ENCODE data around the gene NLRC3. TPM values are rescaled to one million over a fixed set of nuclear protein-coding genes. Genes with fewer than 3 reads are reported as not detected.

The NLRC3 gene
- total RNA-seq, 2 donors from 2014 or later: 0.11 to 0.18 TPM

DNA sequence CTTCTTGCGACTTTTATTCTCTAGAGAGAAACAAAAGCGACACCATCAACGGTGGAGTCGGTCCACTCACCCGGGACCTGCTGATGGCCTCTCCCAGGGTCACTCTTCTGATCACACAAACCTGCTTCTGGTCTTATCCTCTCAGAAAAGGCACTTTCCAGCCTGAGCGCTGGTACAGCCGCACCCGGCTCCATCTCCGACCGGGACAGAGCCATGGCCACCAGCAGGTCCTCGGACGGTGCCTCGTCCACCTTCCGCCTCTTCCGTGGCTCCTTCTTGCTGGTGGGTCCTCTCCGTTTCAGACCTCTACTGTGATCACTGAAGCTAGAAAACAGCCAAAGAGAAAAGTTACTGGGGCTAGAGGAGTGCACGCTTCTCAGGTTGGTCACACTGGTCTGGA lies 20.5 kb upstream of the NLRC3 start:
- Mint-ChIP-seq H3K4me1 (no peaks in the 10 kb centered on the region), H3K9me3 (peaks cover 31% of the 10 kb centered on the region), H3K27me3 (ENCODE audit: insufficient read depth) (no peaks in the 10 kb centered on the region), H3K4me3 (no peak overlapping the region), H3K36me3 (ENCODE audit: low read depth) (peaks cover 70% of the 10 kb centered on the region), H3K27ac (no peak overlapping the region)
- H3K4me3 ChIP-seq (ENCODE audit: low read length): no peak overlapping the region
- H3K27me3 ChIP-seq (ENCODE audit: control insufficient read depth, insufficient read depth, low read length, poor library complexity, severe bottlenecking): no peaks in the 10 kb centered on the region
- H3K36me3 ChIP-seq (ENCODE audit: control insufficient read depth, insufficient read depth, low read length): peaks cover 39% of the 10 kb centered on the region
- WGBS, 2 experiments (ENCODE audit: insufficient coverage in 1 of 2, insufficient read length in 1 of 2): 95 to 96% methylated on average over 12 to 17 of the region's 17 CpGs
- no peaks in the 10 kb centered on the region for H3K4me1 ChIP-seq (ENCODE audit: control insufficient read depth, insufficient read depth, low read length)
- DNase-seq: no peak
- H3K9ac ChIP-seq (ENCODE audit: extremely low read depth, low read length, poor library complexity, severe bottlenecking): no peak overlapping the region
- no peak overlapping the region for H3K27ac ChIP-seq (ENCODE audit: low read depth, low read length)
- H3K9me3 ChIP-seq (ENCODE audit: control insufficient read depth, low read length): peaks cover 28% of the 10 kb centered on the region
- TF ChIP-seq, protein P1, sequence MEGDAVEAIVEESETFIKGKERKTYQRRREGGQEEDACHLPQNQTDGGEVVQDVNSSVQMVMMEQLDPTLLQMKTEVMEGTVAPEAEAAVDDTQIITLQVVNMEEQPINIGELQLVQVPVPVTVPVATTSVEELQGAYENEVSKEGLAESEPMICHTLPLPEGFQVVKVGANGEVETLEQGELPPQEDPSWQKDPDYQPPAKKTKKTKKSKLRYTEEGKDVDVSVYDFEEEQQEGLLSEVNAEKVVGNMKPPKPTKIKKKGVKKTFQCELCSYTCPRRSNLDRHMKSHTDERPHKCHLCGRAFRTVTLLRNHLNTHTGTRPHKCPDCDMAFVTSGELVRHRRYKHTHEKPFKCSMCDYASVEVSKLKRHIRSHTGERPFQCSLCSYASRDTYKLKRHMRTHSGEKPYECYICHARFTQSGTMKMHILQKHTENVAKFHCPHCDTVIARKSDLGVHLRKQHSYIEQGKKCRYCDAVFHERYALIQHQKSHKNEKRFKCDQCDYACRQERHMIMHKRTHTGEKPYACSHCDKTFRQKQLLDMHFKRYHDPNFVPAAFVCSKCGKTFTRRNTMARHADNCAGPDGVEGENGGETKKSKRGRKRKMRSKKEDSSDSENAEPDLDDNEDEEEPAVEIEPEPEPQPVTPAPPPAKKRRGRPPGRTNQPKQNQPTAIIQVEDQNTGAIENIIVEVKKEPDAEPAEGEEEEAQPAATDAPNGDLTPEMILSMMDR (conservative IDR thresholded peaks at IDR 0.05): no peak

DNA sequence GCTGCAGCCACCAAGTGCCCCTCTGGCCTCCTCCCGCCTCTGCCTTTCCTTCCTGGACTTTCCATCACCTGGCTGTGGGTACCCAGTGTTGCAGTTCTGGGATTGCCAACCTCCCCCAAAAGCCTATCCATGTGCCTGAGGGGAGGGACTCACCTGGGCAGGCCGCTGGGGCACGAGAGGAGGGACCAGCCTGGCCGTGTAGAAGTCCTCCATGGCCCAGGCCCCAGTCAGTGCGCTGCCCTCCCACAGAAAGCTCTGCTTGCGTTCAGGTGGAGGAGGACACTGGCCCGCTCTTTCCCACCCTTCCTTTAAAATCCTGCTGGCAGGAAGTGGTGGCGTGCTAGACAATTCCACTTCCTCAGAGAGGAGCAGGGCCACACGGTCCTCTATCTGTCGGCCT lies 20.0 kb upstream of the NLRC3 start:
- no peak overlapping the region for H3K4me3 Mint-ChIP-seq
- TF ChIP-seq, protein P1 (conservative IDR thresholded peaks at IDR 0.05): no peak
- no peak overlapping the region for H3K27ac ChIP-seq (ENCODE audit: low read depth, low read length)
- peaks cover 65% of the 10 kb centered on the region for H3K36me3 Mint-ChIP-seq (ENCODE audit: low read depth)
- H3K4me1 Mint-ChIP-seq: no peaks in the 10 kb centered on the region
- H3K4me3 ChIP-seq (ENCODE audit: low read length): no peak overlapping the region
- no peaks in the 10 kb centered on the region for H3K4me1 ChIP-seq (ENCODE audit: control insufficient read depth, insufficient read depth, low read length)
- 95 to 99% methylated on average over 9 to 10 of the region's 10 CpGs for WGBS, 2 experiments (ENCODE audit: insufficient coverage in 1 of 2, insufficient read length in 1 of 2)
- no peaks in the 10 kb centered on the region for H3K27me3 ChIP-seq (ENCODE audit: control insufficient read depth, insufficient read depth, low read length, poor library complexity, severe bottlenecking)
- peaks cover 31% of the 10 kb centered on the region for H3K9me3 Mint-ChIP-seq
- DNase-seq: no peak
- peaks cover 34% of the 10 kb centered on the region for H3K36me3 ChIP-seq (ENCODE audit: control insufficient read depth, insufficient read depth, low read length)
- H3K9ac ChIP-seq (ENCODE audit: extremely low read depth, low read length, poor library complexity, severe bottlenecking): no peak overlapping the region
- H3K27ac Mint-ChIP-seq: no peak overlapping the region
- peaks cover 28% of the 10 kb centered on the region for H3K9me3 ChIP-seq (ENCODE audit: control insufficient read depth, low read length)
- H3K27me3 Mint-ChIP-seq (ENCODE audit: insufficient read depth): no peaks in the 10 kb centered on the region

DNA sequence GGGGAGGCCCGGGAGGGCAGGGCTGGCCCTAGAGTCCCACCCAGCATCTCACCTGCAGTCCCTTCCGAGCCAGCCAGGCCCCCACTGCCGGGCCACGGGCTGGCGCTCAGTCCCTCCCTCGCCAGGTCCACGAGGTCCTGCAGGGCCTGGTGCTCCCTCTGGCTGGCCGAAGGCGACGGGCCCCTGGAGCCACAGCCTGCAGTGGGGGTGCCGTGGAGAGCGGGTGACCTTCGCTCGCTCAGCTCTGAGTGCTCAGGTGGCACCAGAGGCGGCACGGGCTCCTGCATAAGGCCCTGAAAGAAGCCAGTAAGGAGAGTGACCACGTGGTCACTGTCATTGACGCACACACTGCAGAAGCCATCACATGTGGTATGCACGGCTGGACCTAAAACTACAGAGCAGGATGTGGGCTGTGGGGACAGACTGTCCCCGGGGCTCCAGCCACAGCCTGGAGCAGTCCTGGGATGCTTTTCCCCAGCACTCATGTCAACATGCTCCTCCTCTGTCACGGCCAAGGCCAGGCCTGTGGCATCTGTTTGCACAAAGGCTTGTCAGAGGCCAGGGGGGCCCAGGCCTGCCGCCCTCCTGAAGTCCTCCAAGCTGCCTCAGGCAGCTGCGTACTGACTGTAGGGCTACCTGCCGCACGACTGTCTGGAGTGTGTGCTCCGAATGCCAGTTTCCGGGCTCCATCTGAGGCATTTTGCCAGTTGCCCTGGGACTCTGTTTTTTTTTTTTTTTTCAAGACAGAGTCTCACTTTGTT lies 19.1 kb upstream of the NLRC3 start:
- H3K36me3 ChIP-seq (ENCODE audit: control insufficient read depth, insufficient read depth, low read length): peaks cover 26% of the 10 kb centered on the region
- H3K36me3 Mint-ChIP-seq (ENCODE audit: low read depth): peaks cover 62% of the 10 kb centered on the region
- no peak overlapping the region for H3K4me3 ChIP-seq (ENCODE audit: low read length)
- H3K27ac Mint-ChIP-seq: no peak overlapping the region
- H3K27ac ChIP-seq (ENCODE audit: low read depth, low read length): no peak overlapping the region
- no peak overlapping the region for H3K9ac ChIP-seq (ENCODE audit: extremely low read depth, low read length, poor library complexity, severe bottlenecking)
- H3K4me3 Mint-ChIP-seq: no peak overlapping the region
- no peaks in the 10 kb centered on the region for H3K4me1 Mint-ChIP-seq
- DNase-seq: no peak
- TF ChIP-seq, protein P1 (conservative IDR thresholded peaks at IDR 0.05): no peak
- no peaks in the 10 kb centered on the region for H3K4me1 ChIP-seq (ENCODE audit: control insufficient read depth, insufficient read depth, low read length)
- no peaks in the 10 kb centered on the region for H3K27me3 ChIP-seq (ENCODE audit: control insufficient read depth, insufficient read depth, low read length, poor library complexity, severe bottlenecking)
- H3K9me3 ChIP-seq (ENCODE audit: control insufficient read depth, low read length): peaks cover 25% of the 10 kb centered on the region
- 93 to 94% methylated on average over 17 to 27 of the region's 27 CpGs for whole genome bisulfite sequencing, 2 experiments (ENCODE audit: insufficient coverage in 1 of 2, insufficient read length in 1 of 2)
- H3K9me3 Mint-ChIP-seq: peaks cover 26% of the 10 kb centered on the region
- H3K27me3 Mint-ChIP-seq (ENCODE audit: insufficient read depth): no peaks in the 10 kb centered on the region
